AG10803 (cell line): ENCODE results near the gene CCDC88C.

Source experiments
- DNase-seq: peaks from one replicate; pipeline ENCODE4 v3.0.0; 2010; ENCODE audit warnings: low read depth
- H3K4me3 ChIP-seq: 2 replicates; pipeline ENCODE4 v1.5.1; 2011; ENCODE audit warnings: mild to moderate bottlenecking, low read length, control low read depth
- TF ChIP-seq, protein P1 (sequence below): conservative IDR thresholded peaks from 2 replicates; pipeline ENCODE4 v1.5.1; 2011; ENCODE audit warnings: mild to moderate bottlenecking, low read length, control low read depth, inconsistent platforms

Gene CCDC88C

DNA sequence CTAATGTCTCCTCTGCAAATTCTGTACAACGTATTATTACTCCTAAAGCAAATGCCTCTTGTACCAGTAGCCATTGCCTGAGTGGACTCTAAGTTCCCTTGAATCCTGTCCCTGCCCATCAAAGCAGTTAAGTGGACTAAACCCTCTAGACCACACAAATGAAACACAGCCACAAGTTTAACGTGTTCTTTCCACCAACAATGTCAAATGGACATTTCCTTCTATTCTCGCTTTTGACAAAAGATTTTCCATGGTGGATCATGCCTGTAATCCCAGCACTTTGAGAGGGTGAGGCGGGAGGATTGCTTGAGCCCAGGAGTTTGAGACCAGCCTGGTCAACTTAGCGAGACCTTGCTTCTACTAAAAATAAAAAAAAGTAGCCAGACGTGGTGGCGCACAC lies 15.9 kb downstream of the CCDC88C start:
- TF ChIP-seq, protein P1, sequence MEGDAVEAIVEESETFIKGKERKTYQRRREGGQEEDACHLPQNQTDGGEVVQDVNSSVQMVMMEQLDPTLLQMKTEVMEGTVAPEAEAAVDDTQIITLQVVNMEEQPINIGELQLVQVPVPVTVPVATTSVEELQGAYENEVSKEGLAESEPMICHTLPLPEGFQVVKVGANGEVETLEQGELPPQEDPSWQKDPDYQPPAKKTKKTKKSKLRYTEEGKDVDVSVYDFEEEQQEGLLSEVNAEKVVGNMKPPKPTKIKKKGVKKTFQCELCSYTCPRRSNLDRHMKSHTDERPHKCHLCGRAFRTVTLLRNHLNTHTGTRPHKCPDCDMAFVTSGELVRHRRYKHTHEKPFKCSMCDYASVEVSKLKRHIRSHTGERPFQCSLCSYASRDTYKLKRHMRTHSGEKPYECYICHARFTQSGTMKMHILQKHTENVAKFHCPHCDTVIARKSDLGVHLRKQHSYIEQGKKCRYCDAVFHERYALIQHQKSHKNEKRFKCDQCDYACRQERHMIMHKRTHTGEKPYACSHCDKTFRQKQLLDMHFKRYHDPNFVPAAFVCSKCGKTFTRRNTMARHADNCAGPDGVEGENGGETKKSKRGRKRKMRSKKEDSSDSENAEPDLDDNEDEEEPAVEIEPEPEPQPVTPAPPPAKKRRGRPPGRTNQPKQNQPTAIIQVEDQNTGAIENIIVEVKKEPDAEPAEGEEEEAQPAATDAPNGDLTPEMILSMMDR: no peak
- no peak overlapping the region for H3K4me3 ChIP-seq
- DNase-seq: no peak

DNA sequence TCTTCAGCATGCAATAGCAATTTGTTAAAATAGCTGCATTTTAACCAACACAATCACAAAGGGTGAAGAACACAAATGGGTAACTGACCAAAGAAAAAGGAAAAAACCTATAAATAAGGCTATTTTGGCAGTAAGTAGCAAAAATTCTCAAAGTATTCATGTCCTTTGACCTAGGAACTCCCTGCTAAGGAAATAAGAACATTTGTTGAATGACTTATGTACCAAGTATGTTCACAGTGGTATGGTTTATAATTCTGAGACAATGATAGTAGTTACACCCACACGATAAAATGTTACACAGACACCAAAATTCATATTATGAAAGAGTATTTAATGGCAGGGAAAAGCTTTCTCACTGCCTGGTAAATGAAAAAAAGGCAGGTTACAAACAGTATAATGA lies 16.9 kb downstream of the CCDC88C start:
- no peak for DNase-seq
- TF ChIP-seq, protein P1: no peak
- H3K4me3 ChIP-seq: no peak overlapping the region

DNA sequence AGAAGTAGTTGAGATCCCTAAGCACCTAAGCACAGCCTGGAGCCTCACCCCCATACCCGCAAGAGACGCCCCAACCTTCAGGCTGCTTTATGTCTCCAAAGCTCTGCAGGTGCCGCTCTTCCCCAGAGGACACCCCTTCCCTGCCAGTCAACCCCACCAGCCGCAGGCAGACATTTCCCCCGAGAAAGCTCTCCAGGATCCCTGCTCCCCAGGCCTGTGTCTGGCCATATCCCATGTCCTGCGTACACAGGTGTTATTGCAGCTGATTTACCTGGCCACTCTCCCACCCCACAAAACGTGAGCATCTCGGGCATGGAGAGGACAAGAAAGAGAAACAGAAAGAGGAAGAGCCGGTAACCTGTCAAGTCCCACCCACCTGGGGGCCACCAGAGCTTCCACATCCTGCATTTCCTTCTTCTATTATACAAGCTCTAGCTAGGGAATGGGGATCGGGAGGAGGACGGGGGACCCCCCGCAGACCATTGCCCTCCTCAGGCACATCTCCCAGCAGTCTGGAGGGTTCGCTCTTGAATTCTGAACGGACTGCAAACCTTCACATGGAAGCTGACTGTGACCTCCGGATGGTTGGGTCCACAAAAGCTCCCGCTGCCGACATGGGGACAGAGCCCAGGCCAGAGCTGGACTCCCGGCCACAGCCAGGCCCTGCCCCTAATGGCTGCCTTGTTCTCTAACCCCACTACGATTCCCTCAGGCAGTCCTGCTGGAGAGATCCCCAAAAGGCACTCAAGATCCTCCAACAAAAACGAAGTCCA lies 17.6 kb downstream of the CCDC88C start:
- no peak for DNase-seq
- H3K4me3 ChIP-seq: no peak overlapping the region
- TF ChIP-seq, protein P1: no peak

DNA sequence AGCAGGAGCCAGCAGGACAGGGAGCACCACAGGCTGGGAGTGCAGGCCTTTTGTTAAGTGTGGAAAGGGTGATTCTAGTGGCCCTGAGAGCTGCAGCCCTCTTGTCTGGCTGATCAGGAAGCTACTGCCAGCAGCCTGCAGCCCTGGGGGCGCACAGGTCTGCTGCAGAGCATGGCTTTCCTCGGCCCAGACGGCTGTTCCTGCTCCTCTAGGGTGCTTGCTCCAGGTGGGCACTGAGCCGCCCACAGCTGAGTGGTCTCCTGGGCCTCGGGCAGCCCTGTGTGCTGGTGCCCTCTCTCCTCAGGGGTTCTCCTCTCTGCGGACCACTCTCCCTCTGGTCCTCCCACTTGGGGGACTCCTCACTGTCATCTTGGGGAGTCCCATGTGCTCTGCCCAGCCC lies 18.9 kb downstream of the CCDC88C start:
- H3K4me3 ChIP-seq: no peak overlapping the region
- no peak for DNase-seq
- TF ChIP-seq, protein P1: no peak

DNA sequence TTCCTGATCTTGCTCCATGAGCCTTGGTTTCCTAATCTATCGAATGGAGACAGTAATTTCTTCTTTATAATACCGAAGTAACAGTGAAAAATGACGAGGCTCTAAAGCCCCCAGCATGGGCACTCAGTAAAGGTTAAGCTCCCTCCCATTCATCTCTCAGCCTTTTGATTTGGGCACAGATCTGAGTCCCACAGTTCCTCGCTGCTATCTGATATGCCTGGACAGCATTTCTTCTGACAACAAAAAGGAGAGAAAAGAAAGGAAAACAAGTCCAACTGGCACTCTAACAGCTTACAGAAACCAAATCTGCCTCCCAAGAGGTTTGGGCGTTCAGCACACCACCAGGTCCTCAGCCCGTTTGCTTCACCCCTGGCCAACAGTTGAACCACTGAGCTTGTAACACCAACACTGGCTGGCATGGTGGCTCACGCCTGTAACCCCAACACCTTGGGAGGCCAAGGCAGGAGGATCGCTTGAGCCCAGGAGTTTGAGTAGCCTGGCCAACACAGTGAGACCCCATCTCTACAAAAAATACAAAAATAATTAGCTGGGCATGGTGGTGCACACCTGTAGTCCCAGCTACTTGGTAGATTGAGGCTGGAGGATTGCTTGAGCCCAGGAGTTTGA lies 19.5 kb downstream of the CCDC88C start:
- TF ChIP-seq, protein P1: no peak
- DNase-seq: no peak
- no peak overlapping the region for H3K4me3 ChIP-seq

DNA sequence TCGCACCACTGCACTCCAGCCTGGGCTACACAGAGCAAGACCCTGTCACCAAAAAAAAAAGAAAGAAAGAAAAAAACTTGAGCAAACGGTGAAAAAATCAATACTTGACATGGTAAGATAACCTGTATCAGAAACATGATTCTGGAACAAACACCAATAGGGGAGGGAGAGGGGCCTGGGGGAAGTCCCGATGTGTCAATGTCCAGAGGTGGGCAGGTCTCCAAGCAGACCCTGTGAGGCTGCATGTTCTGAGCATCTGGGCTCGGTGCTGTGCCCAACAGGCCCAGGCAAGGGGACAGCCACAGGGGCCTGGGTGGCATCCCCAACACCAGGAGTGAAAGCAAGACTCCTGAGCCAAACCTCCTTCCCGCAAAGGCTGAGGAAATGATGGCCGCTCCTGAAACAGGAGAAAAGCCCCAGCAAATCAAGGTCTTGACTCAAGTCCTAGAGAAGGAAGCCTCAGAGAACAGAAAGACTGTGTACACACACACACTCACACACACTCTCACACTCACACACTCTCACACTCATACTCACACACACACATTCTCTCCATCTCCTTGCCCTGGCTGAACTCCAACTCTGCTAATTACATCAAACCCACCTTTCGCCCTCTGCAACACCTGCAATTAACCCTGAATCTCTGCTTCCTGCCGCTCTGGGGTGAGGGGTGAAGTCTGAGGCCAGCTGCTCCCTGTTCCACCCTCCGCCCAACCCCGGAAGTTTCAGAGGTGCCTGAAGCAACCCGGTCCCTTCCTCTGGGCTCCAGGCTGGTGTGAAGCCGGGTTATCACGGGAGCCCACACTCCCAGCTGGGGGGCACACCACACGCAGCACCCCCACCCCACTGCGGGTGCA lies 20.4 kb downstream of the CCDC88C start:
- H3K4me3 ChIP-seq: no peak overlapping the region
- DNase-seq: no peak
- TF ChIP-seq, protein P1: no peak
